Suprapubic skin (tissue), 4 donors: ENCODE results near the gene GNAO1.

ENCODE experiments used
- CTCF ChIP-seq, 2 donors: fragments of 200-600 bp in 1 of 2; fragments of 450-650 bp in 1 of 2; sonication (generic) in 1 of 2; IDR thresholded peaks; one replicate each; pipeline ENCODE4 v1.5.1; 2016 to 2019; ENCODE audit warnings: antibody characterized with exemption in 2 of 2, mild to moderate bottlenecking in 1 of 2, moderate library complexity in 1 of 2
- EP300 ChIP-seq: sonication (generic); formaldehyde crosslinking; IDR thresholded peaks from one replicate; pipeline ENCODE4 v1.6.1; 2017; ENCODE audit warnings: antibody characterized with exemption
- POLR2A ChIP-seq, 2 donors: fragments of 450-650 bp; IDR thresholded peaks; one replicate each; pipeline ENCODE4 v1.6.1; 2017; ENCODE audit warnings: antibody characterized with exemption in 2 of 2, mild to moderate bottlenecking in 2 of 2, moderate library complexity in 2 of 2
- POLR2AphosphoS5 ChIP-seq, 3 donors: sonication (generic); formaldehyde crosslinking; IDR thresholded peaks; one replicate each; pipeline ENCODE4 v1.6.1; 2017; ENCODE audit warnings: antibody characterized with exemption in 3 of 3

DNA sequence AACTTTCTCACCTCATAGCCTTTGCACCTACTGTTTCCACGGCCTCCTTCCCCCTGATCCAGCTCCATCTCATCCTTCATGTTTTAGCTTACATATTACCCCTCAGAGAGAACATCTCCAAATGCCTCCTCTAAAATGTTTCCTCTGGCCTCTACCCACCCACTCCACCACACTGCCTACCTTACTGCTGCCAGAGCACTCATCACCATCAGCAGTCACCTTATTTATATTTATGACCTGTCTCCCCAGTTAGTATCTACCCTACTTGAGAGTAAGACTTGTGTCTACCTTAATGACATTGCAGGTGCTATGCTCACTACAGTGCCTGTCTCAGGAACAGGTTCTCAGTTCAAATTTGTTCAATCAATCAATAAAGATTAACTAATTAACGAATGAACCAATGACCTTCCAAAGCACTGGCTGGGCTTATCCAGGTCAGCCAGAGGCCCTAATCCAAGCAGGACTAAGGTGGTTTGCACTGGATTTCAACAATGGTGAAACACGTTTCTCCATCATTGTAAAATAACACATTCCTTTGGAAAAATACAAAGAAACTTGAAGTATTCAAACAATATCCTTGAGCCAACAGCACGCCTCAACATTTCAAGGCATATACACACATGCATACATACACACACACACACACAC is 192.9 kb downstream of the GNAO1 start:
- TF ChIP-seq CTCF (IDR thresholded peaks at IDR 0.05) (no peak), POLR2AphosphoS5 (IDR thresholded peaks at IDR 0.05) (no peak), POLR2A (IDR thresholded peaks at IDR 0.05) (no peak), EP300 (no peak)
